ENCODE data around the gene UBE2E1. TPM values are rescaled to one million over a fixed set of nuclear protein-coding genes. Genes with fewer than 3 reads are reported as not detected.
A peak's percentile ranks its signal among the peaks of the same experiment; 100 is the strongest.

Gene UBE2E1
- total and polyA plus RNA-seq, 4 donors: 6.6 to 31.8 (median 25.4) TPM

GRCh38 chr3:23809294-23809693 is 3.5 kb downstream of the UBE2E1 start (continued):
- TF ChIP-seq GABPA (IDR thresholded peaks at IDR 0.05 in 1 of 2, conservative IDR thresholded peaks at IDR 0.05 in 1 of 2) (no peak), EGR1 (IDR thresholded peaks at IDR 0.05; ENCODE audit: low read depth in 2 of 2) (no peak), SP1 (IDR thresholded peaks at IDR 0.05) (no peak), HNF4G (IDR thresholded peaks at IDR 0.05) (no peak), TAF1 (conservative IDR thresholded peaks at IDR 0.05) (no peak), ZBTB33 (IDR thresholded peaks at IDR 0.05) (no peak)
- TF ChIP-seq, protein P1, sequence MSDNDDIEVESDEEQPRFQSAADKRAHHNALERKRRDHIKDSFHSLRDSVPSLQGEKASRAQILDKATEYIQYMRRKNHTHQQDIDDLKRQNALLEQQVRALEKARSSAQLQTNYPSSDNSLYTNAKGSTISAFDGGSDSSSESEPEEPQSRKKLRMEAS (IDR thresholded peaks at IDR 0.05): no peak

DNA sequence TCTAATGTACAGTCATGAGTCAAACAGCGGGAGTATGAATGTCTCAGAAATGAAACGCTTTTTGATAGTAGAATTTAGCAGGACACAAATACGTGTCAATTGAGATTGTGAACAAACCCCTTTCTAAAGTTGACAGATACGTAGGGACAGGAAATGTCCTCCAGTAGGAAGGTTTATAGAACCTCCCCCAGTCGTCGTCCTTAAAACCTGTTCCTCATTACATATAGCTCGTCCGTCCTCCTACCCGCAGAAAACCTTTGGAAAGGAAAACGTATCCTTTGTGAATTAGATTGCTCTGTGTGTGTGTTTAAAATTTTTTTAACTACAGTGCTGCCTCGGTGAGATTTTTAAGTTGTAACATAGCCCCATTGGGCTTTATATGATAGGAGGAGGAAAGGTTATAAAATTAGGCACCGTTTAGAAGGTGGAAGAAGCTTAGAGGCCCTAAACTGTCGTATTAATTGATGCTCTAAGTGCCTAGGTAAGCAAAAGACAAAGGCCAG is 4.1 kb downstream of the UBE2E1 start:
- no peak for DNase-seq (ENCODE audit: low spot score)
- Histone ChIP-seq H3K4me1 (ENCODE audit: control insufficient read depth in 4 of 4, insufficient read depth in 4 of 4, low read length in 3 of 4) (peaks cover 7 to 23% (median 17%) of the 10 kb centered on the region in 4 donors), H3K27ac (ENCODE audit: low read depth in 1 of 2, low read length in 2 of 2) (peak overlapping the region; percentile 58 to 71), H3K9me3 (ENCODE audit: control insufficient read depth in 4 of 4, low read length in 3 of 4) (no peaks in the 10 kb centered on the region), H3K36me3 (ENCODE audit: control insufficient read depth in 4 of 4, insufficient read depth in 3 of 4, low read depth in 1 of 4, low read length in 3 of 4) (peaks cover 0 to 4% (median 1%) of the 10 kb centered on the region in 4 donors), H3K4me3 (ENCODE audit: low read depth in 1 of 3, low read length in 3 of 3) (peak overlapping the region in 2 of 3 donors; percentile 68 to 97), H3K27me3 (ENCODE audit: control insufficient read depth in 4 of 4, insufficient read depth in 4 of 4, low read length in 3 of 4) (no peaks in the 10 kb centered on the region), H3K9ac (ENCODE audit: low read depth in 1 of 2, low read length in 2 of 2) (peak overlapping the region; percentile 3 to 45)
- no peak for TF ChIP-seq NR2F2 (IDR thresholded peaks at IDR 0.05)
- TF ChIP-seq SP1 (IDR thresholded peaks at IDR 0.05): no peak
- TF ChIP-seq, protein P2, sequence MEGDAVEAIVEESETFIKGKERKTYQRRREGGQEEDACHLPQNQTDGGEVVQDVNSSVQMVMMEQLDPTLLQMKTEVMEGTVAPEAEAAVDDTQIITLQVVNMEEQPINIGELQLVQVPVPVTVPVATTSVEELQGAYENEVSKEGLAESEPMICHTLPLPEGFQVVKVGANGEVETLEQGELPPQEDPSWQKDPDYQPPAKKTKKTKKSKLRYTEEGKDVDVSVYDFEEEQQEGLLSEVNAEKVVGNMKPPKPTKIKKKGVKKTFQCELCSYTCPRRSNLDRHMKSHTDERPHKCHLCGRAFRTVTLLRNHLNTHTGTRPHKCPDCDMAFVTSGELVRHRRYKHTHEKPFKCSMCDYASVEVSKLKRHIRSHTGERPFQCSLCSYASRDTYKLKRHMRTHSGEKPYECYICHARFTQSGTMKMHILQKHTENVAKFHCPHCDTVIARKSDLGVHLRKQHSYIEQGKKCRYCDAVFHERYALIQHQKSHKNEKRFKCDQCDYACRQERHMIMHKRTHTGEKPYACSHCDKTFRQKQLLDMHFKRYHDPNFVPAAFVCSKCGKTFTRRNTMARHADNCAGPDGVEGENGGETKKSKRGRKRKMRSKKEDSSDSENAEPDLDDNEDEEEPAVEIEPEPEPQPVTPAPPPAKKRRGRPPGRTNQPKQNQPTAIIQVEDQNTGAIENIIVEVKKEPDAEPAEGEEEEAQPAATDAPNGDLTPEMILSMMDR (IDR thresholded peaks at IDR 0.05; ENCODE audit: low read depth, low read length, missing input control): no peak
- no peak for TF ChIP-seq EGR1 (IDR thresholded peaks at IDR 0.05; ENCODE audit: low read depth in 2 of 2)
- TF ChIP-seq TAF1 (conservative IDR thresholded peaks at IDR 0.05): no peak
- TF ChIP-seq YY1 (IDR thresholded peaks at IDR 0.05): no peak
- no peak for TF ChIP-seq RAD21 (IDR thresholded peaks at IDR 0.05)
- TF ChIP-seq ZBTB33 (IDR thresholded peaks at IDR 0.05): no peak
- TF ChIP-seq, protein P3, sequence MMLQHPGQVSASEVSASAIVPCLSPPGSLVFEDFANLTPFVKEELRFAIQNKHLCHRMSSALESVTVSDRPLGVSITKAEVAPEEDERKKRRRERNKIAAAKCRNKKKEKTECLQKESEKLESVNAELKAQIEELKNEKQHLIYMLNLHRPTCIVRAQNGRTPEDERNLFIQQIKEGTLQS (IDR thresholded peaks at IDR 0.05): no peak
- TF ChIP-seq RXRA (IDR thresholded peaks at IDR 0.05): no peak
- TF ChIP-seq GABPA (IDR thresholded peaks at IDR 0.05 in 1 of 2, conservative IDR thresholded peaks at IDR 0.05 in 1 of 2): no peak
- TF ChIP-seq, protein P1 (IDR thresholded peaks at IDR 0.05): no peak
- TF ChIP-seq FOXA2 (IDR thresholded peaks at IDR 0.05): no peak
- TF ChIP-seq HNF4G (IDR thresholded peaks at IDR 0.05): no peak
- TF ChIP-seq HNF4A (conservative IDR thresholded peaks at IDR 0.05): no peak
- TF ChIP-seq JUND (IDR thresholded peaks at IDR 0.05): no peak
- no peak for TF ChIP-seq REST (IDR thresholded peaks at IDR 0.05)
- WGBS: 63% methylated on average over 13 of the region's 13 CpGs

Measured in liver (tissue), 9 donors.